Measurements from ENCODE around the gene NSD2.
"Not testable (repeated sequence)": the region's sequence is repeated elsewhere in the genome, so short reads cannot be mapped to it uniquely, and the experiment has no call there.

The NSD2 gene

GRCh38 chr4:1991596-1992434 lies 120.6 kb downstream of the NSD2 start:
- in situ Hi-C loops (cut with MboI; ENCODE audit: low sequenced_read_pairs), result no loop called here
- H3K9me3 ChIP-seq, result no peaks in the 10 kb centered on the region
- no peak overlapping the region for H3K4me3 ChIP-seq
- H3K27me3 ChIP-seq (ENCODE audit: low read depth), result no peaks in the 10 kb centered on the region
- H3K36me3 ChIP-seq (replicated peaks), result peaks cover 22% of the 10 kb centered on the region
- DNase-seq (ENCODE audit: low spot score in 2 of 2), result no peak
- H3K4me1 ChIP-seq, result no peaks in the 10 kb centered on the region

- Histone ChIP-seq H3K9me3 (no peaks in the 10 kb centered on the region), H3K4me3 (no peak overlapping the region), H3K36me3 (replicated peaks) (peaks cover 16% of the 10 kb centered on the region), H3K4me1 (no peaks in the 10 kb centered on the region), H3K27me3 (ENCODE audit: low read depth) (no peaks in the 10 kb centered on the region)
- DNase-seq (ENCODE audit: low spot score in 2 of 2), result no peak
- in situ Hi-C loops (cut with MboI; ENCODE audit: low sequenced_read_pairs), result no loop called here
Measured at GRCh38 chr4:1992468-1993168, 121.4 kb downstream of the NSD2 start.

GRCh38 chr4:1993169-1993516 lies 122.0 kb downstream of the NSD2 start:
- no peaks in the 10 kb centered on the region; the same call in 1 of the 2 replicates for H3K9me3 ChIP-seq
- DNase-seq (ENCODE audit: low spot score in 2 of 2), result no peak
- H3K4me1 ChIP-seq, result no peaks in the 10 kb centered on the region
- H3K4me3 ChIP-seq, result no peak overlapping the region
- in situ Hi-C loops (cut with MboI; ENCODE audit: low sequenced_read_pairs), result no loop called here
- H3K36me3 ChIP-seq (replicated peaks), result peaks cover 14% of the 10 kb centered on the region
- no peaks in the 10 kb centered on the region for H3K27me3 ChIP-seq (ENCODE audit: low read depth)

GRCh38 chr4:1993718-1994516 lies 122.7 kb downstream of the NSD2 start:
- peaks cover 21% of the 10 kb centered on the region for H3K36me3 ChIP-seq (replicated peaks)
- DNase-seq (ENCODE audit: low spot score in 2 of 2), result not testable (repeated sequence)

GRCh38 chr4:1994938-1995337 lies 123.7 kb downstream of the NSD2 start:
- Histone ChIP-seq H3K4me3 (no peak overlapping the region), H3K4me1 (no peaks in the 10 kb centered on the region), H3K36me3 (replicated peaks) (peaks cover 20% of the 10 kb centered on the region), H3K9me3 (peaks cover 5% of the 10 kb centered on the region; the same call in 1 of the 2 replicates), H3K27me3 (ENCODE audit: low read depth) (no peaks in the 10 kb centered on the region)
- in situ Hi-C loops (cut with MboI; ENCODE audit: low sequenced_read_pairs), result no loop called here
- no peak for DNase-seq (ENCODE audit: low spot score in 2 of 2)

More at GRCh38 chr4:1993718-1994516, 122.7 kb downstream of the NSD2 start:
- H3K4me3 ChIP-seq; H3K9me3 ChIP-seq; H3K27me3 ChIP-seq (ENCODE audit: low read depth); in situ Hi-C loops (cut with MboI; ENCODE audit: low sequenced_read_pairs); H3K4me1 ChIP-seq: not testable (repeated sequence)

- no peak for DNase-seq (ENCODE audit: low spot score in 2 of 2)
- no peak overlapping the region for H3K4me3 ChIP-seq
- in situ Hi-C loops (cut with MboI; ENCODE audit: low sequenced_read_pairs), result no loop called here
- peaks cover 15% of the 10 kb centered on the region for H3K36me3 ChIP-seq (replicated peaks)
- H3K9me3 ChIP-seq, result peaks cover 6% of the 10 kb centered on the region; the same call in 1 of the 2 replicates
- no peaks in the 10 kb centered on the region for H3K4me1 ChIP-seq
- H3K27me3 ChIP-seq (ENCODE audit: low read depth), result no peaks in the 10 kb centered on the region
Measured at GRCh38 chr4:1996866-1997611, 125.8 kb downstream of the NSD2 start.

GRCh38 chr4:1997712-1998111 lies 126.5 kb downstream of the NSD2 start:
- Histone ChIP-seq H3K4me1 (no peaks in the 10 kb centered on the region), H3K9me3 (peaks cover 6% of the 10 kb centered on the region; the same call in 1 of the 2 replicates), H3K27me3 (ENCODE audit: low read depth) (no peaks in the 10 kb centered on the region), H3K36me3 (replicated peaks) (peaks cover 15% of the 10 kb centered on the region), H3K4me3 (no peak overlapping the region)
- no peak for DNase-seq (ENCODE audit: low spot score in 2 of 2)
- in situ Hi-C loops (cut with MboI; ENCODE audit: low sequenced_read_pairs), result no loop called here

GRCh38 chr4:1998296-1998695 lies 127.1 kb downstream of the NSD2 start:
- Histone ChIP-seq H3K9me3 (peaks cover 6% of the 10 kb centered on the region; the same call in 1 of the 2 replicates), H3K27me3 (ENCODE audit: low read depth) (no peaks in the 10 kb centered on the region), H3K4me3 (no peak overlapping the region), H3K4me1 (no peaks in the 10 kb centered on the region), H3K36me3 (replicated peaks) (peaks cover 18% of the 10 kb centered on the region)
- no peak for DNase-seq (ENCODE audit: low spot score in 2 of 2)
- in situ Hi-C loops (cut with MboI; ENCODE audit: low sequenced_read_pairs), result no loop called here

- H3K27me3 ChIP-seq (ENCODE audit: low read depth); H3K4me3 ChIP-seq; in situ Hi-C loops (cut with MboI; ENCODE audit: low sequenced_read_pairs); DNase-seq (ENCODE audit: low spot score in 2 of 2); H3K4me1 ChIP-seq; H3K9me3 ChIP-seq: not testable (repeated sequence)
- H3K36me3 ChIP-seq (replicated peaks), result peaks cover 24% of the 10 kb centered on the region
Measured at GRCh38 chr4:1999308-1999707, 128.1 kb downstream of the NSD2 start.

GRCh38 chr4:2003361-2003760 lies 132.2 kb downstream of the NSD2 start:
- H3K36me3 ChIP-seq (replicated peaks), result peaks cover 31% of the 10 kb centered on the region
- H3K9me3 ChIP-seq; DNase-seq (ENCODE audit: low spot score in 2 of 2); H3K4me1 ChIP-seq; in situ Hi-C loops (cut with MboI; ENCODE audit: low sequenced_read_pairs); H3K4me3 ChIP-seq; H3K27me3 ChIP-seq (ENCODE audit: low read depth): not testable (repeated sequence)

GRCh38 chr4:2006367-2006766 lies 135.2 kb downstream of the NSD2 start:
- no peaks in the 10 kb centered on the region; the same call in 1 of the 2 replicates for H3K9me3 ChIP-seq
- in situ Hi-C loops (cut with MboI; ENCODE audit: low sequenced_read_pairs), result no loop called here
- peaks cover 10% of the 10 kb centered on the region for H3K4me1 ChIP-seq
- H3K4me3 ChIP-seq, result no peak overlapping the region
- H3K27me3 ChIP-seq (ENCODE audit: low read depth), result no peaks in the 10 kb centered on the region
- H3K36me3 ChIP-seq (replicated peaks), result peaks cover 19% of the 10 kb centered on the region
- DNase-seq (ENCODE audit: low spot score in 2 of 2), result no peak

GRCh38 chr4:2006956-2007653 lies 135.9 kb downstream of the NSD2 start:
- H3K4me1 ChIP-seq, result peaks cover 10% of the 10 kb centered on the region
- no peaks in the 10 kb centered on the region for H3K27me3 ChIP-seq (ENCODE audit: low read depth)
- H3K4me3 ChIP-seq, result peak overlapping the region; percentile 90
- H3K36me3 ChIP-seq (replicated peaks), result peaks cover 19% of the 10 kb centered on the region
- no peak for DNase-seq (ENCODE audit: low spot score in 2 of 2)
- H3K9me3 ChIP-seq, result no peaks in the 10 kb centered on the region
- in situ Hi-C loops (cut with MboI; ENCODE audit: low sequenced_read_pairs), result no loop called here
